Measurements from ENCODE around the gene PKLR.
A peak's percentile ranks its signal among the peaks of the same experiment; 100 is the strongest.
"Not testable (repeated sequence)": the region's sequence is repeated elsewhere in the genome, so short reads cannot be mapped to it uniquely, and the experiment has no call there.

PKLR gene

GRCh38 chr1:155301342-155301841, at the start of gene PKLR:
PKLR (minus strand) TSS chr1:155301438; CDS start chr1:155301395, 43 bp downstream.
- no peak for DNase-seq (ENCODE audit: low read depth)
- TF ChIP-seq CTCF (IDR thresholded peaks at IDR 0.05; ENCODE audit: insufficient read depth, low read depth, low read length, missing control alignments), result no peak
- no peak within 1 kb of the TSS for H3K4me3 ChIP-seq (ENCODE audit: low read length)

- H3K4me3 ChIP-seq (ENCODE audit: low read length), result no peak overlapping the region
- no peak for DNase-seq (ENCODE audit: low read depth)
- TF ChIP-seq CTCF (IDR thresholded peaks at IDR 0.05; ENCODE audit: insufficient read depth, low read depth, low read length, missing control alignments), result no peak
Measured at GRCh38 chr1:155342842-155343241, 41.6 kb upstream of the PKLR start.

GRCh38 chr1:155339515-155340097, 38.4 kb upstream of the PKLR start:
- no peak for DNase-seq (ENCODE audit: low read depth)
- H3K4me3 ChIP-seq (ENCODE audit: low read length), result no peak overlapping the region
- TF ChIP-seq CTCF (IDR thresholded peaks at IDR 0.05; ENCODE audit: insufficient read depth, low read depth, low read length, missing control alignments), result no peak

- no peak overlapping the region for H3K4me3 ChIP-seq (ENCODE audit: low read length)
- no peak for TF ChIP-seq CTCF (IDR thresholded peaks at IDR 0.05; ENCODE audit: insufficient read depth, low read depth, low read length, missing control alignments)
- DNase-seq (ENCODE audit: low read depth), result no peak
Measured at GRCh38 chr1:155334962-155335361, 33.7 kb upstream of the PKLR start.

- DNase-seq (ENCODE audit: low read depth), result peak; percentile 48
- TF ChIP-seq CTCF (IDR thresholded peaks at IDR 0.05; ENCODE audit: insufficient read depth, low read depth, low read length, missing control alignments), result no peak
- no peak overlapping the region for H3K4me3 ChIP-seq (ENCODE audit: low read length)
Measured at GRCh38 chr1:155329980-155330598, 28.9 kb upstream of the PKLR start.

GRCh38 chr1:155328856-155329255, 27.6 kb upstream of the PKLR start:
- not testable (repeated sequence) for DNase-seq (ENCODE audit: low read depth); H3K4me3 ChIP-seq (ENCODE audit: low read length)

- no peak for DNase-seq (ENCODE audit: low read depth)
- H3K4me3 ChIP-seq (ENCODE audit: low read length), result no peak overlapping the region
- TF ChIP-seq CTCF (IDR thresholded peaks at IDR 0.05; ENCODE audit: insufficient read depth, low read depth, low read length, missing control alignments), result no peak
Measured at GRCh38 chr1:155327981-155328380, 26.7 kb upstream of the PKLR start.

Data from epithelial cell of esophagus (primary cell).